Measurements from ENCODE around the gene PIP5K1C. TPM values are rescaled to one million over a fixed set of nuclear protein-coding genes. Genes with fewer than 3 reads are reported as not detected.

Gene PIP5K1C
- total RNA-seq, 1 experiment from 2014 or later: 24.5 TPM

DNA sequence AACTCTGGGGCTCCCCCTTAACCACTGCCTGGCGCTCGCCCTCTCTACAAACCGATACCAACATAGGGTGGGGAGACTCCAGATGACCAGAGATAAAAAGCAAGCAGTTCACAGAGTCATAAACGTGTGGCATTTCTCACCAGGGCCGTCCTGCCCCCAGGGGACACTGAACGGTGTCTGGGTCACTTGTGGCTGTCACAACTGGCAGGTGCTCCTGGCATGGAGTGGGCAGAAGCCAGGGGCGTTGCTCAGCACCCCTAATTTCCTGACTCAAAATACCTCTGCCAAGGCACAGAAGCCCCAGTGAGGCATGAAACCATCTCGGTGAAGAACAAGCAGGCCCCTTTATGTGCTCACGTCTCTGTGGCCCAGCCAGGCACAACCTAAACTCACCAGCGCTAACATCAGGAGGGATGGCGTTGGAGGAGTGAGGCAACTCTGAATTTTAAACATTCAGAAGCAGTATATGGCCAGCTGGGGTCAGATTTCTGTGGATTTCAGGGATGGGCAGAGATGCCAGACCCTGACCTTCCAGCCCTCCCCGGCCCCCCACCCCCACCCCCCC lies 1.8 kb downstream of the PIP5K1C start:
- TF ChIP-seq CTCF (IDR thresholded peaks at IDR 0.05; ENCODE audit: insufficient read depth in 1 of 2, low read depth in 1 of 2, low read length in 1 of 2, severe bottlenecking in 1 of 2, unreplicated experiment in 1 of 2): no peak
- Histone ChIP-seq H3K36me3 (ENCODE audit: control insufficient read depth, insufficient read depth, low read length) (no peaks in the 10 kb centered on the region), H3K4me1 (no peaks in the 10 kb centered on the region), H3K9me3 (no peaks in the 10 kb centered on the region), H3K4me3 (ENCODE audit: low read depth, low read length) (no peak overlapping the region), H3K27me3 (replicated peaks; ENCODE audit: control insufficient read depth, insufficient read depth, low read length) (no peaks in the 10 kb centered on the region)
- intact Hi-C loops (cut with micrococcal nuclease; ENCODE audit: unreplicated experiment): no loop called here
- no peaks in the 10 kb centered on the region for H3K27me3 Mint-ChIP-seq (ENCODE audit: insufficient read depth, unreplicated experiment)
- H3K4me3 Mint-ChIP-seq (ENCODE audit: unreplicated experiment): peak overlapping the region; percentile 72
- no peaks in the 10 kb centered on the region for H3K9me3 Mint-ChIP-seq (ENCODE audit: unreplicated experiment)
- POLR2A ChIA-PET: interaction anchor here (1.9 kb wide), 1 partner anchor 64 kb away, joined by 6 read pairs; no protein-coding TSS in a partner anchor
- CTCF ChIA-PET: interaction anchor here (1.1 kb wide), 1 partner anchor 12 kb away, joined by 4 read pairs; no protein-coding TSS in a partner anchor
- DNase-seq: no peak
- no peaks in the 10 kb centered on the region for H3K4me1 Mint-ChIP-seq (ENCODE audit: low read depth, unreplicated experiment)
- H3K36me3 Mint-ChIP-seq (ENCODE audit: insufficient read depth, unreplicated experiment): peaks cover 12% of the 10 kb centered on the region
- BruUV-seq (replicated peaks): TSS peak; percentile 55
- H3K27ac Mint-ChIP-seq (ENCODE audit: unreplicated experiment): no peak overlapping the region

DNA sequence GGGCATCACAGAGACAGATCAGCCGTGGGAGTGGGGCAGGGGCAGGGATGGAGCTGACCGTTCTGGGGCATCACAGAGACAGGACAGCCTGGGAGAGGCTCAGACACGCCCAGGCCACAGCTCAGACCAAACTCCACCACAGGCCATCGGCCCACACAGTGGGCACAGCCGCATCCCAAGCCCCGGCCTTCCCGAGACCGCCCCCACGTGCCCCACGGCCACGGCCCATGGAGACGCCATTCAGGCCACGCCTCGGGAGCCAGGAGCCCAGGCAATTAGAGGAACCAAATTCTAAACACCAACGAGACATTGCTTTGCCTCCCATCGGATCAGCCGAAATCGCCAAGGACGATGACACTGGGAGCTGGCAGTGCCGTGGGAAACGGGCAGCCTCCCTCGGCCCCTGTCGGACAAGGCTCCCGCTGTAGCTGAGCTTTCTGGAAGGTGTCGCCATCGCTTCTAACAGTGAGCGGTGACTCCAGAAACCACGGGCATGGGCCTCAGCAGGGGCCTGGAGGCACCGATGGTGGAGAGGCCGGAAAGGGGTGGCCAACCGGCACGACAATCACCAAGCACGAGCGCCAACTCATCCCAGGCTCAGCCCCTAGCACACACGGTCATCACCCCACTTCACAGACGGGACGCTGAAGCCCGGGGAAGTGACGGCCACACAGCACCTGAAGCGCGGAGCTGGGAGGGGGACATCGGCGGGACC lies 2.4 kb downstream of the PIP5K1C start:
- Histone ChIP-seq H3K36me3 (ENCODE audit: control insufficient read depth, insufficient read depth, low read length) (no peaks in the 10 kb centered on the region), H3K27me3 (replicated peaks; ENCODE audit: control insufficient read depth, insufficient read depth, low read length) (no peaks in the 10 kb centered on the region), H3K9me3 (no peaks in the 10 kb centered on the region), H3K4me3 (ENCODE audit: low read depth, low read length) (no peak overlapping the region), H3K4me1 (no peaks in the 10 kb centered on the region)
- no peak for TF ChIP-seq CTCF (IDR thresholded peaks at IDR 0.05; ENCODE audit: insufficient read depth in 1 of 2, low read depth in 1 of 2, low read length in 1 of 2, severe bottlenecking in 1 of 2, unreplicated experiment in 1 of 2)
- no peak overlapping the region for H3K4me3 Mint-ChIP-seq (ENCODE audit: unreplicated experiment)
- no peaks in the 10 kb centered on the region for H3K9me3 Mint-ChIP-seq (ENCODE audit: unreplicated experiment)
- no peaks in the 10 kb centered on the region for H3K4me1 Mint-ChIP-seq (ENCODE audit: low read depth, unreplicated experiment)
- H3K27ac Mint-ChIP-seq (ENCODE audit: unreplicated experiment): no peak overlapping the region
- no peaks in the 10 kb centered on the region for H3K27me3 Mint-ChIP-seq (ENCODE audit: insufficient read depth, unreplicated experiment)
- DNase-seq: no peak
- intact Hi-C loops (cut with micrococcal nuclease; ENCODE audit: unreplicated experiment): no loop called here
- CTCF ChIA-PET: no interaction called here
- peaks cover 12% of the 10 kb centered on the region for H3K36me3 Mint-ChIP-seq (ENCODE audit: insufficient read depth, unreplicated experiment)
- POLR2A ChIA-PET: no interaction called here
- no TSS peak for BruUV-seq (replicated peaks)

DNA sequence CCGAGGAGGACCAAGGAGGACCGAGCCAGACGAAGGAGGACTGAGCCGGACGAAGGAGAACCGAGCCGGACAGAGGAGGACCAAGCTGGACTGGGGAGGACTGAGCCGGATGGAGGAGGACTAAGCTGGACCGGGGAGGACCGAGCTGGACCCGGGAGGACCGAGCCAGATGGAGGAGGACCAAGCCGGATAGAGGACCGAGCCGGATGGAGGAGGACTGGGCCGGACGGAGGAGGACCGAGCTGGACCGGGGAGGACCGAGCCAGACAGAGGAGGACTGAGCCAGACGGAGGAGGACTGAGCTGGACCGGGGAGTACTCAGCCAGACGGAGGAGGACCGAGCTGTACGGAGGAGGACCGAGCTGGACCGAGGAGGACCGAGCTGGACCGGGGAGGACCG lies 3.2 kb downstream of the PIP5K1C start:
- Histone ChIP-seq H3K9me3 (no peaks in the 10 kb centered on the region), H3K27me3 (replicated peaks; ENCODE audit: control insufficient read depth, insufficient read depth, low read length) (no peaks in the 10 kb centered on the region), H3K4me1 (no peaks in the 10 kb centered on the region), H3K4me3 (ENCODE audit: low read depth, low read length) (no peak overlapping the region), H3K36me3 (ENCODE audit: control insufficient read depth, insufficient read depth, low read length) (no peaks in the 10 kb centered on the region)
- H3K27me3 Mint-ChIP-seq (ENCODE audit: insufficient read depth, unreplicated experiment): no peaks in the 10 kb centered on the region
- intact Hi-C loops (cut with micrococcal nuclease; ENCODE audit: unreplicated experiment): no loop called here
- no peaks in the 10 kb centered on the region for H3K9me3 Mint-ChIP-seq (ENCODE audit: unreplicated experiment)
- no peak overlapping the region for H3K27ac Mint-ChIP-seq (ENCODE audit: unreplicated experiment)
- H3K36me3 Mint-ChIP-seq (ENCODE audit: insufficient read depth, unreplicated experiment): peaks cover 17% of the 10 kb centered on the region
- H3K4me1 Mint-ChIP-seq (ENCODE audit: low read depth, unreplicated experiment): no peaks in the 10 kb centered on the region
- no peak overlapping the region for H3K4me3 Mint-ChIP-seq (ENCODE audit: unreplicated experiment)
- BruUV-seq (replicated peaks): no TSS peak
- no peak for TF ChIP-seq CTCF (IDR thresholded peaks at IDR 0.05; ENCODE audit: insufficient read depth in 1 of 2, low read depth in 1 of 2, low read length in 1 of 2, severe bottlenecking in 1 of 2, unreplicated experiment in 1 of 2)
- ChIA-PET POLR2A (no interaction called here), CTCF (no interaction called here)
- no peak for DNase-seq
